ENCODE data around the gene STK33.
A peak's percentile ranks its signal among the peaks of the same experiment; 100 is the strongest.

The STK33 gene

DNA sequence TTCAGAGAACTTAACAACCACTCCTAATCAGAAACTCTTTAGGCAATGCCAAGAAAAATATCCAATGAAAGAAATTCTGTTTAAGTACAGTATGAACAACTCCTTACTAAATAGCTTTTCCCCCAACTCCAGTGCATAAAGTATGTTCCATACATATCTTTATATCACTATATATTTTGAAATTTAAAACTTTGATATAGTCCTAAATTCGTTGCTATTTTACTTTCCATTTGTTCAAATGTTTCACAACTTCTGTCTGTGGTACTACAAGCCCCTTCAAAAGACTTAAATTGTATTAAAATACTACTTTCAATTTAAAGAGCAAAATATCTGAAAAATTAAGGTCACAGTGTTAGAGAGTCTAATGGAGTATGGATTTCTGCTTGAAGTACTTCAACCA, 52.6 kb downstream of the STK33 start:
- no peak overlapping the region for H3K4me3 ChIP-seq (replicated peaks; ENCODE audit: low read depth, low read length)
- TF ChIP-seq, protein P1, sequence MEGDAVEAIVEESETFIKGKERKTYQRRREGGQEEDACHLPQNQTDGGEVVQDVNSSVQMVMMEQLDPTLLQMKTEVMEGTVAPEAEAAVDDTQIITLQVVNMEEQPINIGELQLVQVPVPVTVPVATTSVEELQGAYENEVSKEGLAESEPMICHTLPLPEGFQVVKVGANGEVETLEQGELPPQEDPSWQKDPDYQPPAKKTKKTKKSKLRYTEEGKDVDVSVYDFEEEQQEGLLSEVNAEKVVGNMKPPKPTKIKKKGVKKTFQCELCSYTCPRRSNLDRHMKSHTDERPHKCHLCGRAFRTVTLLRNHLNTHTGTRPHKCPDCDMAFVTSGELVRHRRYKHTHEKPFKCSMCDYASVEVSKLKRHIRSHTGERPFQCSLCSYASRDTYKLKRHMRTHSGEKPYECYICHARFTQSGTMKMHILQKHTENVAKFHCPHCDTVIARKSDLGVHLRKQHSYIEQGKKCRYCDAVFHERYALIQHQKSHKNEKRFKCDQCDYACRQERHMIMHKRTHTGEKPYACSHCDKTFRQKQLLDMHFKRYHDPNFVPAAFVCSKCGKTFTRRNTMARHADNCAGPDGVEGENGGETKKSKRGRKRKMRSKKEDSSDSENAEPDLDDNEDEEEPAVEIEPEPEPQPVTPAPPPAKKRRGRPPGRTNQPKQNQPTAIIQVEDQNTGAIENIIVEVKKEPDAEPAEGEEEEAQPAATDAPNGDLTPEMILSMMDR (IDR thresholded peaks at IDR 0.05; ENCODE audit: insufficient read depth, low read length, poor library complexity, severe bottlenecking), result no peak
- no peaks in the 10 kb centered on the region for H3K36me3 ChIP-seq (ENCODE audit: control insufficient read depth, insufficient read depth, low read length)
- no peak for DNase-seq (ENCODE audit: extremely low read depth, insufficient read length)
- H3K27me3 ChIP-seq (replicated peaks; ENCODE audit: control insufficient read depth, insufficient read depth, low read length), result no peaks in the 10 kb centered on the region

DNA sequence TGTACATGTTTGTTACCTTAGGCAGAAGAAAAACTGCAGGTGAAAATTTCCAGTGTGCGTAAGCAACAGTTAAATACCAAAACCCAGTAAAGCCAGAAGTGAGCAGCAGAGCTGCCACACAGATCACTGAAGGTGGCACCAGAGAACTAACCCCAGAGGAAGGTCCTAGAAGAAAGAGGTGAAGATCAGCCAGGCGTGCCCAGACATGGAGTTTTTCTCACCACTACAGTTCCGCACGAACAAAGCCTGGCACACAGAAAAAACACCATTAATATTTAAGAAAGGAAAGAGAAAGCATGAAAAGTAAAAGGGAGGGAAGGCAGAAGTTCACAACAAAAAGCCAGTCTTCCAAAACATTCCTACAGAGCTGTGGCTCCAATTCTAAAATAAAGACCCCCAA, 60.7 kb downstream of the STK33 start:
- Histone ChIP-seq H3K4me3 (replicated peaks; ENCODE audit: low read depth, low read length) (peak overlapping the region; percentile 29), H3K27me3 (replicated peaks; ENCODE audit: control insufficient read depth, insufficient read depth, low read length) (no peaks in the 10 kb centered on the region), H3K36me3 (ENCODE audit: control insufficient read depth, insufficient read depth, low read length) (no peaks in the 10 kb centered on the region)
- peak; percentile 48 for DNase-seq (ENCODE audit: extremely low read depth, insufficient read length)
- TF ChIP-seq, protein P1 (IDR thresholded peaks at IDR 0.05; ENCODE audit: insufficient read depth, low read length, poor library complexity, severe bottlenecking), result peak; percentile 50

DNA sequence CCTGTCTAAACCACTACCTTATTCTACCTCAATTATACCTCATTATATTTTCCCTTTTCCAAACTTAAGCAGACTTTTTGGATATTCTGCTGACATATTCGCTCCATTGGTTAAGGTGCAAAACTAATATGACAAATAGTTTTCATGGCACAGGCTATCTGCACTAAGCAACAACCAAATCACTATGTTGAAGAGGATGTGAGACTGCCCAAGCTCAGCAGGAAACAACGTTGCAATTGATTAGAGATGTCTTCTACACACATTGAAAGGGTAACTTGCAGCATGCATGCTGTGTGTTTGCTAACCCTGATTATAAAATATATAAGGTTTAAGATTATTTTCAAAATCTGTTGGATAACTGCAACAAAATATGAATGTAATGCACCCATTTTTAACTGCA, 61.6 kb downstream of the STK33 start:
- TF ChIP-seq, protein P1 (IDR thresholded peaks at IDR 0.05; ENCODE audit: insufficient read depth, low read length, poor library complexity, severe bottlenecking), result no peak
- DNase-seq (ENCODE audit: extremely low read depth, insufficient read length), result peak; percentile 43
- Histone ChIP-seq H3K27me3 (replicated peaks; ENCODE audit: control insufficient read depth, insufficient read depth, low read length) (no peaks in the 10 kb centered on the region), H3K36me3 (ENCODE audit: control insufficient read depth, insufficient read depth, low read length) (no peaks in the 10 kb centered on the region), H3K4me3 (replicated peaks; ENCODE audit: low read depth, low read length) (no peak overlapping the region)

DNA sequence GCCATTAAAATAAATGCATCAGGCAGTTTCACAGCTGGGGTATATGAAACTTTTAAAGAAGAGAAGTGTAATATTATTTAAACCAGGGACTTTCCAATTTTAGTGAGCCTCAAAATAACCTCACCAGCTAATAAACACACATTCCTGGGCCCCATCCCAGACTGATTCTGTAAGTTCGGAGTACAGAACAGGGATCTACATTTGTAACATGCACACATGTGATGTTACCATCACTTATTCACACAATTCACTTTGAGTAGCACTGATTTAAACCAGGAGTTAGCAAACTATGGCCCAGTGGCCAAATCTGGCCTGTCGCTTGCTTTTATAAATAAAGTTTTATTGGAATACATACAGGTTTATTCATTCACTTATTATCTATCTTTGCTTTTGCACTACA, 62.0 kb downstream of the STK33 start:
- DNase-seq (ENCODE audit: extremely low read depth, insufficient read length), result peak; percentile 1
- no peaks in the 10 kb centered on the region for H3K27me3 ChIP-seq (replicated peaks; ENCODE audit: control insufficient read depth, insufficient read depth, low read length)
- TF ChIP-seq, protein P1 (IDR thresholded peaks at IDR 0.05; ENCODE audit: insufficient read depth, low read length, poor library complexity, severe bottlenecking), result no peak
- no peaks in the 10 kb centered on the region for H3K36me3 ChIP-seq (ENCODE audit: control insufficient read depth, insufficient read depth, low read length)
- H3K4me3 ChIP-seq (replicated peaks; ENCODE audit: low read depth, low read length), result no peak overlapping the region

DNA sequence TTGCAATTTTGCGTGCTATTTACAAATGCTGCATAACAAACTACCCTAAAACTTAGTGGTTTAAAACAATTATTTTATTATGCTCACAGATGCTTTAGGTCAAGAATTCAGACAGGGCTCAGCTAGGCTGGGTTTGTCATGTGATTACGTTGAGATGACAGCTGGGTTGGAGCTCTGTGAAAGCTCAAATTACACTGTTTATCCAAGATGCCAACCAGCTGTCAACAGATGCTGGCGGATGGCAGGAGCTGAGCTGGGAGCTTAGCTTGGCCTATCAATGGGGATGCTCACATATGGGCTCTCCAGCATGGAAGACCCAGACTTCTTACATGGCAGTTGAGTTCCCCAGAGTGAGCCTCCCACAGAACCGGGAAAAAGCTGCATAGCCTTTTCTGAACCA, 62.7 kb downstream of the STK33 start:
- TF ChIP-seq, protein P1 (IDR thresholded peaks at IDR 0.05; ENCODE audit: insufficient read depth, low read length, poor library complexity, severe bottlenecking), result no peak
- DNase-seq (ENCODE audit: extremely low read depth, insufficient read length), result peak; percentile 3
- H3K27me3 ChIP-seq (replicated peaks; ENCODE audit: control insufficient read depth, insufficient read depth, low read length), result no peaks in the 10 kb centered on the region
- H3K4me3 ChIP-seq (replicated peaks; ENCODE audit: low read depth, low read length), result no peak overlapping the region
- no peaks in the 10 kb centered on the region for H3K36me3 ChIP-seq (ENCODE audit: control insufficient read depth, insufficient read depth, low read length)

DNA sequence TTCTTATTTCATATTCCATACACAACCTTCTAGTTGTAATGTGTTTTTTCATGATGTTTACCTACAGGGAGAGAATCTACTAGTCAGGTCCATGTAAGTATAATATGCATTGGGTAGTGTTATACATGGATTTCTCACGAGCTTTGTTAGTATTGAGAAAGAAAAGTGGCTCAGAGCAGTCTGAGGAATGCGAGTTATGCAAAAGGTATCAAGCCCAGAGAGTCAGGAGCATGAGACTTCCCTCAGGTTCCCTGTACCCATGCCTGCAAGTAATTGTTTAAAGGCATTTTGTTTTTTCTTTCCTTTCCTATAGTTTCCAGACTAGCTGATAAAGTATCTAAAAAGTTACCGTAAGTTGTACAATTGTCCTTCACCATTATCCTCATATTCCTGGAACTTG, 66.1 kb downstream of the STK33 start:
- TF ChIP-seq, protein P1 (IDR thresholded peaks at IDR 0.05; ENCODE audit: insufficient read depth, low read length, poor library complexity, severe bottlenecking), result no peak

More for the DNA sequence above, 66.1 kb downstream of the STK33 start:
- no peaks in the 10 kb centered on the region for H3K27me3 ChIP-seq (replicated peaks; ENCODE audit: control insufficient read depth, insufficient read depth, low read length)
- DNase-seq (ENCODE audit: extremely low read depth, insufficient read length), result no peak
- H3K36me3 ChIP-seq (ENCODE audit: control insufficient read depth, insufficient read depth, low read length), result no peaks in the 10 kb centered on the region
- no peak overlapping the region for H3K4me3 ChIP-seq (replicated peaks; ENCODE audit: low read depth, low read length)

Measured in GM06990 (cell line).